HL-60 (cell line): ENCODE measurements around the gene FAM200B.

Experiments
- GABPA ChIP-seq: IDR thresholded peaks from 2 replicates; pipeline ENCODE4 v1.6.1; 2012; ENCODE audit warnings: low read depth
- POLR2AphosphoS5 ChIP-seq: IDR thresholded peaks from 2 replicates; pipeline ENCODE4 v1.6.1; 2012; ENCODE audit warnings: low read depth
- SPI1 ChIP-seq: IDR thresholded peaks from 2 replicates; pipeline ENCODE4 v1.6.1; 2012; ENCODE audit warnings: low read depth, mild to moderate bottlenecking, borderline replicate concordance
- TF ChIP-seq, protein P1 (sequence below): IDR thresholded peaks from one replicate; pipeline ENCODE4 v1.5.1; 2011; ENCODE audit warnings: low read length, control low read depth, inconsistent platforms; ENCODE audit not compliant: insufficient read depth
- TF ChIP-seq, protein P2 (sequence below): IDR thresholded peaks from 2 replicates; pipeline ENCODE4 v1.6.1; 2012; ENCODE audit warnings: low read depth; ENCODE audit not compliant: insufficient replicate concordance

- TF ChIP-seq, protein P1, sequence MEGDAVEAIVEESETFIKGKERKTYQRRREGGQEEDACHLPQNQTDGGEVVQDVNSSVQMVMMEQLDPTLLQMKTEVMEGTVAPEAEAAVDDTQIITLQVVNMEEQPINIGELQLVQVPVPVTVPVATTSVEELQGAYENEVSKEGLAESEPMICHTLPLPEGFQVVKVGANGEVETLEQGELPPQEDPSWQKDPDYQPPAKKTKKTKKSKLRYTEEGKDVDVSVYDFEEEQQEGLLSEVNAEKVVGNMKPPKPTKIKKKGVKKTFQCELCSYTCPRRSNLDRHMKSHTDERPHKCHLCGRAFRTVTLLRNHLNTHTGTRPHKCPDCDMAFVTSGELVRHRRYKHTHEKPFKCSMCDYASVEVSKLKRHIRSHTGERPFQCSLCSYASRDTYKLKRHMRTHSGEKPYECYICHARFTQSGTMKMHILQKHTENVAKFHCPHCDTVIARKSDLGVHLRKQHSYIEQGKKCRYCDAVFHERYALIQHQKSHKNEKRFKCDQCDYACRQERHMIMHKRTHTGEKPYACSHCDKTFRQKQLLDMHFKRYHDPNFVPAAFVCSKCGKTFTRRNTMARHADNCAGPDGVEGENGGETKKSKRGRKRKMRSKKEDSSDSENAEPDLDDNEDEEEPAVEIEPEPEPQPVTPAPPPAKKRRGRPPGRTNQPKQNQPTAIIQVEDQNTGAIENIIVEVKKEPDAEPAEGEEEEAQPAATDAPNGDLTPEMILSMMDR: no peak
- TF ChIP-seq SPI1 (no peak), POLR2AphosphoS5 (no peak), GABPA (no peak)
- TF ChIP-seq, protein P2, sequence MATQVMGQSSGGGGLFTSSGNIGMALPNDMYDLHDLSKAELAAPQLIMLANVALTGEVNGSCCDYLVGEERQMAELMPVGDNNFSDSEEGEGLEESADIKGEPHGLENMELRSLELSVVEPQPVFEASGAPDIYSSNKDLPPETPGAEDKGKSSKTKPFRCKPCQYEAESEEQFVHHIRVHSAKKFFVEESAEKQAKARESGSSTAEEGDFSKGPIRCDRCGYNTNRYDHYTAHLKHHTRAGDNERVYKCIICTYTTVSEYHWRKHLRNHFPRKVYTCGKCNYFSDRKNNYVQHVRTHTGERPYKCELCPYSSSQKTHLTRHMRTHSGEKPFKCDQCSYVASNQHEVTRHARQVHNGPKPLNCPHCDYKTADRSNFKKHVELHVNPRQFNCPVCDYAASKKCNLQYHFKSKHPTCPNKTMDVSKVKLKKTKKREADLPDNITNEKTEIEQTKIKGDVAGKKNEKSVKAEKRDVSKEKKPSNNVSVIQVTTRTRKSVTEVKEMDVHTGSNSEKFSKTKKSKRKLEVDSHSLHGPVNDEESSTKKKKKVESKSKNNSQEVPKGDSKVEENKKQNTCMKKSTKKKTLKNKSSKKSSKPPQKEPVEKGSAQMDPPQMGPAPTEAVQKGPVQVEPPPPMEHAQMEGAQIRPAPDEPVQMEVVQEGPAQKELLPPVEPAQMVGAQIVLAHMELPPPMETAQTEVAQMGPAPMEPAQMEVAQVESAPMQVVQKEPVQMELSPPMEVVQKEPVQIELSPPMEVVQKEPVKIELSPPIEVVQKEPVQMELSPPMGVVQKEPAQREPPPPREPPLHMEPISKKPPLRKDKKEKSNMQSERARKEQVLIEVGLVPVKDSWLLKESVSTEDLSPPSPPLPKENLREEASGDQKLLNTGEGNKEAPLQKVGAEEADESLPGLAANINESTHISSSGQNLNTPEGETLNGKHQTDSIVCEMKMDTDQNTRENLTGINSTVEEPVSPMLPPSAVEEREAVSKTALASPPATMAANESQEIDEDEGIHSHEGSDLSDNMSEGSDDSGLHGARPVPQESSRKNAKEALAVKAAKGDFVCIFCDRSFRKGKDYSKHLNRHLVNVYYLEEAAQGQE: no peak
These were observed 30.1 kb downstream of the FAM200B start for GRCh38 chr4:15711762-15712161.
